ENCODE data around the gene PRKCE. TPM values are rescaled to one million over a fixed set of nuclear protein-coding genes. Genes with fewer than 3 reads are reported as not detected.
A peak's percentile ranks its signal among the peaks of the same experiment; 100 is the strongest.

PRKCE gene
- total and polyA plus RNA-seq, 2 donors (not counting 1 experiment from before 2014, with no cell fraction given) = 14.1 to 19.0 TPM

GRCh38 chr2:45722477-45722876 is 71.0 kb downstream of the PRKCE start:
- Histone ChIP-seq H3K4me3 (replicated peaks in 1 of 4; ENCODE audit: control extremely low read depth in 1 of 4, insufficient read depth in 1 of 4, low read depth in 3 of 4, low read length in 4 of 4) (no peak overlapping the region), H3K36me3 (ENCODE audit: control insufficient read depth, insufficient read depth, low read length) (no peaks in the 10 kb centered on the region), H3K9me3 (ENCODE audit: control insufficient read depth, insufficient read depth, low read depth, low read length) (no peaks in the 10 kb centered on the region), H4K20me1 (ENCODE audit: control insufficient read depth, extremely low read depth, insufficient read depth, low read length) (no peaks in the 10 kb centered on the region), H3K27me3 (ENCODE audit: control insufficient read depth, insufficient read depth, low read length) (no peaks in the 10 kb centered on the region), H3K79me2 (ENCODE audit: control insufficient read depth, insufficient read depth, low read length) (no peaks in the 10 kb centered on the region), H2AFZ (ENCODE audit: low read length) (no peak overlapping the region), H3K4me1 (ENCODE audit: control insufficient read depth, extremely low read depth, insufficient read depth, low read length) (no peaks in the 10 kb centered on the region), H3K27ac (ENCODE audit: insufficient read depth, low read length) (no peak overlapping the region), H3K4me2 (ENCODE audit: extremely low read depth, insufficient read depth, low read length) (no peak overlapping the region), H3K9ac (ENCODE audit: insufficient read depth, low read length) (no peak overlapping the region)
- TF ChIP-seq EZH2 (IDR thresholded peaks at IDR 0.05; ENCODE audit: low read length, missing control alignments) (no peak), CTCF (conservative IDR thresholded peaks at IDR 0.05 in 1 of 2, IDR thresholded peaks at IDR 0.05 in 1 of 2; ENCODE audit: low read depth in 1 of 2, low read length in 2 of 2) (no peak)
- DNase-seq (ENCODE audit: low read depth in 2 of 2) = no peak

DNA sequence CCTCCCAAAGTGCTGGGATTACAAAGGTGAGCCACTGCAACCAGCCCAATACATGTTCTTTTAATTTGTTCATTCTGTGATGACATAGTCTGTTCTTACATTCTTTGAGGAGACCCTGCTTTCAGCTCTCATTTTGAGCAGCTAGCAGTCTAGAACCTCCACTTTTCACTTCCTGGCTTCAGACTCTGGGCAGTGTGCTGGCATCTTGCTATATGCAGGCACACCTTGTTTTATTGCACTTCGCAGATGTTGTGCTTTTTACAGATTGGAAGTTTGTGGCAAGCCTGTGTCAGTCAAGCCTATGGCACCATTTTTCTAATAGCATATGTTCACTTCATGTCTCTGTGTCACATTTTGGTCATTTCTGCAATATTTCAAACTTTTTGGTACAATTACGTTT is 72.4 kb downstream of the PRKCE start:
- TF ChIP-seq CTCF (conservative IDR thresholded peaks at IDR 0.05 in 1 of 2, IDR thresholded peaks at IDR 0.05 in 1 of 2; ENCODE audit: low read depth in 1 of 2, low read length in 2 of 2) (no peak), EZH2 (IDR thresholded peaks at IDR 0.05; ENCODE audit: low read length, missing control alignments) (no peak)
- H3K79me2 ChIP-seq (ENCODE audit: control insufficient read depth, insufficient read depth, low read length) = no peaks in the 10 kb centered on the region
- no peaks in the 10 kb centered on the region for H3K4me1 ChIP-seq (ENCODE audit: control insufficient read depth, extremely low read depth, insufficient read depth, low read length)
- H4K20me1 ChIP-seq (ENCODE audit: control insufficient read depth, extremely low read depth, insufficient read depth, low read length) = no peaks in the 10 kb centered on the region
- H3K4me3 ChIP-seq (replicated peaks in 1 of 4; ENCODE audit: control extremely low read depth in 1 of 4, insufficient read depth in 1 of 4, low read depth in 3 of 4, low read length in 4 of 4) = no peak overlapping the region
- H2AFZ ChIP-seq (ENCODE audit: low read length) = no peak overlapping the region
- no peak overlapping the region for H3K4me2 ChIP-seq (ENCODE audit: extremely low read depth, insufficient read depth, low read length)
- no peak overlapping the region for H3K27ac ChIP-seq (ENCODE audit: insufficient read depth, low read length)
- no peak for DNase-seq (ENCODE audit: low read depth in 2 of 2)
- H3K9ac ChIP-seq (ENCODE audit: insufficient read depth, low read length) = no peak overlapping the region
- no peaks in the 10 kb centered on the region for H3K36me3 ChIP-seq (ENCODE audit: control insufficient read depth, insufficient read depth, low read length)
- no peaks in the 10 kb centered on the region for H3K9me3 ChIP-seq (ENCODE audit: control insufficient read depth, insufficient read depth, low read depth, low read length)
- no peaks in the 10 kb centered on the region for H3K27me3 ChIP-seq (ENCODE audit: control insufficient read depth, insufficient read depth, low read length)

- H3K36me3 ChIP-seq (ENCODE audit: control insufficient read depth, insufficient read depth, low read length) = no peaks in the 10 kb centered on the region
- H3K4me2 ChIP-seq (ENCODE audit: extremely low read depth, insufficient read depth, low read length) = no peak overlapping the region
- TF ChIP-seq CTCF (conservative IDR thresholded peaks at IDR 0.05 in 1 of 2, IDR thresholded peaks at IDR 0.05 in 1 of 2; ENCODE audit: low read depth in 1 of 2, low read length in 2 of 2) (no peak), EZH2 (IDR thresholded peaks at IDR 0.05; ENCODE audit: low read length, missing control alignments) (no peak)
- H4K20me1 ChIP-seq (ENCODE audit: control insufficient read depth, extremely low read depth, insufficient read depth, low read length) = no peaks in the 10 kb centered on the region
- no peak overlapping the region for H3K4me3 ChIP-seq (replicated peaks in 1 of 4; ENCODE audit: control extremely low read depth in 1 of 4, insufficient read depth in 1 of 4, low read depth in 3 of 4, low read length in 4 of 4)
- peak in 1 of 2 donors; percentile 13 for DNase-seq (ENCODE audit: low read depth in 2 of 2)
- H3K9ac ChIP-seq (ENCODE audit: insufficient read depth, low read length) = no peak overlapping the region
- no peaks in the 10 kb centered on the region for H3K4me1 ChIP-seq (ENCODE audit: control insufficient read depth, extremely low read depth, insufficient read depth, low read length)
- no peaks in the 10 kb centered on the region for H3K79me2 ChIP-seq (ENCODE audit: control insufficient read depth, insufficient read depth, low read length)
- H3K27me3 ChIP-seq (ENCODE audit: control insufficient read depth, insufficient read depth, low read length) = no peaks in the 10 kb centered on the region
- no peak overlapping the region for H3K27ac ChIP-seq (ENCODE audit: insufficient read depth, low read length)
- H2AFZ ChIP-seq (ENCODE audit: low read length) = no peak overlapping the region
- H3K9me3 ChIP-seq (ENCODE audit: control insufficient read depth, insufficient read depth, low read depth, low read length) = no peaks in the 10 kb centered on the region
Observed at GRCh38 chr2:45724335-45724734, 72.9 kb downstream of the PRKCE start.

Data from fibroblast of lung (primary cell).